ENCODE results near the gene GMCL1. TPM values are rescaled to one million over a fixed set of nuclear protein-coding genes. Genes with fewer than 3 reads are reported as not detected.

GMCL1 gene
- total RNA-seq, 1 donor from 2014 or later = 25.6 TPM

DNA sequence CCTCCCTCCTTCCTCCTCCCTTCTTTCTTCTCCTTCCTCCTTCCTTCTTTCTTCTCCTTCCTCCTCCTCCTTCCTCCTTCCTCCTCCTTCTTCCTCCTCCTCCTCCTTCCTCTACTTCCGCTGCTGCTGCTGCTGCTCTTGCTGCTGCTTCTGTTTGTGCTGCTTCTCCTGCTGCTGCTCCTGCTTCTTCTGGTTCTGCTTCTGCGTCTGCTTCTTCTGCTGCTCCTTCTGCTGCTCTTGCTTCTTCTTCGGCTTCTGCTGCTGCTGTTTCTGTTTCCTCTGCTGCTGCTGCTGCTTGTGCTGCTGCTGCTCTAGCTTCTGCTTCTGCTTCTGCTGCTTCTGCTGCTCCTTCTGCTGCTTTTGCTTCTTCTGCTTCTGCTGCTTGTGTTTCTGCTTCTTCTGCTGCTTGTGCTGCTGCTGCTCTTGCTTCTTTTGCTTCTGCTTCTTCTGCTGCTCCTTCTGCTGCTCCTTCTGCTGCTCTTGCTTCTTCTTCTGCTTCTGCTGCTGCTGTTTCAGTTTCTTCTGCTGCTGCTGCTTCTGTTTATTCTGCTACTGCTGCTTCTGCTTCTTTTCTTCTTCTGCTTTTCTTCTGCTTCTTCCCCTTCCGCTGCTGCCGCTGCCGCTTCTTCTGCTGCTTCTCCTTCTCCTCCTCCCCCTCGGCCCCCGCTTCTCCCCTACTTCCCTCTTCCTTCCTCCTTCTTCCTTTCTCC lies 72.9 kb downstream of the GMCL1 start:
- Mint-ChIP-seq H3K27me3 (ENCODE audit: insufficient read depth) (no peaks in the 10 kb centered on the region), H3K9me3 (no peaks in the 10 kb centered on the region), H3K27ac (peak overlapping the region; percentile 68), H3K4me1 (ENCODE audit: low read depth) (peaks cover 40% of the 10 kb centered on the region), H3K4me3 (peak overlapping the region; percentile 81), H3K36me3 (ENCODE audit: low read depth) (peaks cover 43% of the 10 kb centered on the region)
- DNase-seq (ENCODE audit: low spot score) = no peak
- intact Hi-C loops (cut with micrococcal nuclease) = no loop called here

DNA sequence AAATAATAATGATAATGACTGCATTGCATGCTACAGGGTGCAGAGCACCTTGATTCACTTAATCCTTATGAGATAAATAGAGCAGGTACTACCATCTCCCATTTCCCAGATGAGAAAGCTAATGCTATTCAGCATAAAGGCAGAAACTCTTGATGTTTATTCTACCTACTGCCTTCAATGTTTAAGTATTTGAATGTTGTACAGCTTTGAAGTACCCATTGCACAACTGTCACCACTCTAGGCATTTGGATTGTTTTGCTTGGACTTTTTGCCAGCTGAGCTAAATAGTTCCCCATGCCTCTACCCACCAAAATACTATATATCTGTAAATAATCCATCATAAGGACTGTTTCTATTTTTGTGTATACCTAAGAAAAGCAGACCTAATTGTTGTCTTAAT lies 77.8 kb downstream of the GMCL1 start:
- no peak for DNase-seq (ENCODE audit: low spot score)
- H3K9me3 Mint-ChIP-seq = no peaks in the 10 kb centered on the region
- no peak overlapping the region for H3K4me3 Mint-ChIP-seq
- H3K27me3 Mint-ChIP-seq (ENCODE audit: insufficient read depth) = no peaks in the 10 kb centered on the region
- intact Hi-C loops (cut with micrococcal nuclease) = no loop called here
- no peak overlapping the region for H3K27ac Mint-ChIP-seq
- H3K4me1 Mint-ChIP-seq (ENCODE audit: low read depth) = peaks cover 21% of the 10 kb centered on the region
- H3K36me3 Mint-ChIP-seq (ENCODE audit: low read depth) = peaks cover 35% of the 10 kb centered on the region

DNA sequence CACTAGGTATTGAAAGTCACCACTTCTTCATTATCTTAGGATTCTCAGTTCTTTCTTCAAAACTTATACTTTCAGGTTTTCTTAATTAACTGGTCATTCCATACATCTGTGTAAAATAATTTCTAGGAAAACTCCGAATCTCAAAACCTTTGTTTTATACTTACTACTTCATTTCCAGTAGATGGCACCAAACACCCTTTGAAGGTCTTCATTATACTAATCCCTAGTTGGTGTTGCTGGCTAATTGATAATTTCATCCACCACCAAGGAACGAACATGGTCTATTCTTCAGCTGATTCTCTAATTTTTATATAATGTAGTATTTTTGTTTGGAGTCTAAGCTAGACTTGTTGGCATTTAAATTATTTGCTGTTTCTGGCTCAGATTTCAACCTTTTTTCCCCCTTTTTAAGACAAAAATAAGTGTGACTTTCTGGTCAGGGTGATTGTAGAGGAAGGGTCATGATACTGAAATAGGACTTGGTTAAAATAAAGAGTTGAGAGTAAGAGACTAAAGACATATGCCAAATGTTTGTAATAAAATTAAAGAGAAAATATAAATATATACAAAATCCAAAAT lies 82.6 kb downstream of the GMCL1 start:
- Mint-ChIP-seq H3K4me3 (peak overlapping the region; percentile 37), H3K27me3 (ENCODE audit: insufficient read depth) (no peaks in the 10 kb centered on the region), H3K9me3 (no peaks in the 10 kb centered on the region), H3K36me3 (ENCODE audit: low read depth) (peaks cover 30% of the 10 kb centered on the region), H3K4me1 (ENCODE audit: low read depth) (peaks cover 29% of the 10 kb centered on the region), H3K27ac (no peak overlapping the region)
- intact Hi-C loops (cut with micrococcal nuclease) = loop anchor here (1.0 kb wide), 1 partner anchor 390 kb away; the partner anchor contains the start of gene FAM136A
- DNase-seq (ENCODE audit: low spot score) = no peak

- peak; percentile 100 for DNase-seq (ENCODE audit: low spot score)
- H3K4me1 Mint-ChIP-seq (ENCODE audit: low read depth) = peaks cover 42% of the 10 kb centered on the region
- intact Hi-C loops (cut with micrococcal nuclease) = loop anchor here (1.0 kb wide), 12 partner anchors 20 to 379 kb away; partner anchors contain the start of genes SNRNP27, SNRPG and TIA1
- peaks cover 27% of the 10 kb centered on the region for H3K36me3 Mint-ChIP-seq (ENCODE audit: low read depth)
- peak overlapping the region; percentile 90 for H3K27ac Mint-ChIP-seq
- no peaks in the 10 kb centered on the region for H3K9me3 Mint-ChIP-seq
- peak overlapping the region; percentile 78 for H3K4me3 Mint-ChIP-seq
- H3K27me3 Mint-ChIP-seq (ENCODE audit: insufficient read depth) = no peaks in the 10 kb centered on the region
Measured at GRCh38 chr2:69914164-69914949, 84.9 kb downstream of the GMCL1 start.

DNA sequence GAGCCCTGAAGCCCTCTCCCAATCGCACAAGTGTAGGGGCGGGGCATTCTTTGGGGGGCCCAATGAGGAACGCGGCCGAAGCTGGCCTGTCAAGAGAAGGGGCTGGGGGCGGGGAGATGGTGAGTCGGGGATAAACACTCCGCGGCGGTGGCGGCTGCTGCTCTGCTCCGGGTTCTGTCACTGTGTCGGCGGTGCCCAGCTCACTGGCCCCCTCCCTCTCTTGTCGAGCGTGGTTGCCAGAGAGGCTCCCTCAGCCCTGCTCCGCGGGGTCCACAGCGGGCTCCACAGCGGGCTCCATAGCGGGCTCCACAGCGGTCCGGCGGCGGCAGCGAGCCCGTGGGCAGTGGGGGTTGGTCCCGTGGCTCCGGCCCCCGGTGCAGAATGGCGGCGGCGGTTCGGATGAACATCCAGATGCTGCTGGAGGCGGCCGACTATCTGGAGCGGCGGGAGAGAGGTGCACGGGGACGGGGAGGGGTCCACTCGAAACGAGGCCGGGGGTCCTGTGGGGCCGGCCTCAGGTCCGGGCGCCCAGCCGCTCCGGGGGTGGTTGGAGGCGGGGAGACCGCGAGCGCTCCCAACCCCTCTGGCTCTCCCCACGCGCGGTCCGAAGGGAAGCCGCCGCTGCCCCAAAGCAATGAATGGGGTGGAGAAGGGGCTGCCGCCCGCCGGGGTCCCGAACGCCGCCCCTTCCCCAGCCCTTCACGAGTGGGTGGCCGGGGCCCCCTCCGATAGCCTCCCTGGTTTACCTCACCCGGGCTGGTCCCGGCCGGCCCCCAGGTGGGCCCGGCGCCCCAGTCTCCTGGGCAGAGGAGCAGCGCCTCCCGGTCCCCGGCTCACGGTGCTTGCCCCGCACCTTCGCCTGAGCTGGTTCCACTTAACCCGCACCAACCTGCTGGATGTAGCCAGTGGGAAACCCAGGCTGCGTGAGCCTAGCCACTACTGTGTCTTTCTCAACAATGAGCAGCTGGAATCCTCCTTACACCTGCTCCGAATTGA lies 85.8 kb downstream of the GMCL1 start, which contains the start of gene MXD1:
Gene MXD1 (plus strand): TSS at position 160 of the 996 bp plus-strand sequence. CDS start 222 bp downstream, at position 382.
- intact Hi-C loops (cut with micrococcal nuclease) = loop anchor here (1.0 kb wide), 12 partner anchors 19 to 378 kb away; partner anchors contain the start of genes SNRNP27, SNRPG and TIA1
- no peaks in the 10 kb centered on the region for H3K9me3 Mint-ChIP-seq

GRCh38 chr2:69916106-69916505 lies 86.6 kb downstream of the GMCL1 start:
- H3K4me3 Mint-ChIP-seq = peak overlapping the region; percentile 81
- peaks cover 34% of the 10 kb centered on the region for H3K36me3 Mint-ChIP-seq (ENCODE audit: low read depth)
- H3K4me1 Mint-ChIP-seq (ENCODE audit: low read depth) = peaks cover 49% of the 10 kb centered on the region
- intact Hi-C loops (cut with micrococcal nuclease) = no loop called here
- no peaks in the 10 kb centered on the region for H3K9me3 Mint-ChIP-seq
- no peaks in the 10 kb centered on the region for H3K27me3 Mint-ChIP-seq (ENCODE audit: insufficient read depth)
- H3K27ac Mint-ChIP-seq = peak overlapping the region; percentile 73
- no peak for DNase-seq (ENCODE audit: low spot score)

More for the DNA sequence above, 85.8 kb downstream of the GMCL1 start, which contains the start of gene MXD1:
- Mint-ChIP-seq H3K4me3 (peak within 1 kb of the TSS; percentile 81), H3K4me1 (ENCODE audit: low read depth) (peaks cover 43% of the 10 kb centered on the region), H3K27ac (peak within 1 kb of the TSS; percentile 90), H3K36me3 (ENCODE audit: low read depth) (peaks cover 29% of the 10 kb centered on the region), H3K27me3 (ENCODE audit: insufficient read depth) (no peaks in the 10 kb centered on the region)
- DNase-seq (ENCODE audit: low spot score) = peak; percentile 22

DNA sequence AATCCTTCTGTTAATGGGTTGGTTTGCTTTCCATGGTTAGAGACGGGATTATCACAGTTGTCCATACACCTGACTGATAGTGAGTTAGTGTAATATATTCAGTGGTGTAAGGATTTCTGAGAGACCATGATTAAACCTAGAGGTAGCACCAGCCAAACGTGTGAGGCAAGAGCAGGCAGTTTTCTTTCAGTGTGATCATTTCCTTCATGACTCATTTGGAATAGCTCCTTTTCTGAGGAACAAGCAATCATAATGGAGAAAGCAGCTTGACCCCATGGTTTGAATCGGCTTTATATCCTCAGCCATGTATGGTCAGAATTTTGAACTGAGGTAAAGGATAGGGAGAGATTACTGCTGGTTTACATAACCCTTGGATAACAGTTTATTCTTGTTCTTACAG lies 88.4 kb downstream of the GMCL1 start:
- intact Hi-C loops (cut with micrococcal nuclease) = no loop called here
- H3K4me3 Mint-ChIP-seq = peak overlapping the region; percentile 17

GRCh38 chr2:69918401-69918800 lies 88.9 kb downstream of the GMCL1 start:
- no peak overlapping the region for H3K4me3 Mint-ChIP-seq

More for the DNA sequence above, 88.4 kb downstream of the GMCL1 start:
- Mint-ChIP-seq H3K9me3 (no peaks in the 10 kb centered on the region), H3K36me3 (ENCODE audit: low read depth) (peaks cover 41% of the 10 kb centered on the region), H3K27ac (no peak overlapping the region), H3K4me1 (ENCODE audit: low read depth) (peaks cover 41% of the 10 kb centered on the region), H3K27me3 (ENCODE audit: insufficient read depth) (no peaks in the 10 kb centered on the region)
- DNase-seq (ENCODE audit: low spot score) = no peak

DNA sequence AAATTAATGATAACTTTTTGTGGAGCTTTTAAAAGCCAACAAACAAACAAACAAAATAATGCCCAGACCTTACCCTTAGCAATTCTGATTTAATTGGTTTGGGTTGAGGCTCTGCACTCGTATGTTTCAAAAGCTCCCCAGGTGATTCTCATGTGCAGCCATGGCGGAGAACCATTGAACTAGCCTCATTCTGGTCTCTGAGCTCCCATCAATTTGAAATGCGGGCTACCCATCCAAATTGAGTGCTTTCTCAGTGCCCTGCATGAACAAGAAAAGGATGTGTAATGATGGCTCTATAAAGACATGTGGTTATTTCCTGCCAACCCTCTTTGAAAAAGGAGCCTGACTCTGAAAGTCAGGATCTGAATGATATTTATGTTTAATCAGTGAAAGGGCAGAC lies 93.7 kb downstream of the GMCL1 start:
- Mint-ChIP-seq H3K4me1 (ENCODE audit: low read depth) (peaks cover 38% of the 10 kb centered on the region), H3K4me3 (no peak overlapping the region), H3K36me3 (ENCODE audit: low read depth) (peaks cover 49% of the 10 kb centered on the region), H3K27ac (no peak overlapping the region), H3K27me3 (ENCODE audit: insufficient read depth) (no peaks in the 10 kb centered on the region), H3K9me3 (no peaks in the 10 kb centered on the region)
- DNase-seq (ENCODE audit: low spot score) = no peak
- intact Hi-C loops (cut with micrococcal nuclease) = no loop called here

More at GRCh38 chr2:69918401-69918800, 88.9 kb downstream of the GMCL1 start:
- DNase-seq (ENCODE audit: low spot score) = no peak
- H3K4me1 Mint-ChIP-seq (ENCODE audit: low read depth) = peaks cover 41% of the 10 kb centered on the region
- peaks cover 43% of the 10 kb centered on the region for H3K36me3 Mint-ChIP-seq (ENCODE audit: low read depth)
- no peak overlapping the region for H3K27ac Mint-ChIP-seq
- intact Hi-C loops (cut with micrococcal nuclease) = no loop called here
- no peaks in the 10 kb centered on the region for H3K9me3 Mint-ChIP-seq
- no peaks in the 10 kb centered on the region for H3K27me3 Mint-ChIP-seq (ENCODE audit: insufficient read depth)

GRCh38 chr2:69926849-69927515 lies 97.5 kb downstream of the GMCL1 start:
- no peak for DNase-seq (ENCODE audit: low spot score)
- Mint-ChIP-seq H3K9me3 (no peaks in the 10 kb centered on the region), H3K27ac (no peak overlapping the region), H3K4me1 (ENCODE audit: low read depth) (peaks cover 40% of the 10 kb centered on the region), H3K27me3 (ENCODE audit: insufficient read depth) (no peaks in the 10 kb centered on the region), H3K4me3 (no peak overlapping the region), H3K36me3 (ENCODE audit: low read depth) (peaks cover 38% of the 10 kb centered on the region)
- intact Hi-C loops (cut with micrococcal nuclease) = no loop called here

Measured in activated T-helper 1 cell treated with anti-CD3 and anti-CD28 coated beads, Interleukin-12 subunit alpha, Interleukin-12 subunit beta, Interleukin-2, Interleukin-4 antibody, amounts not matched to agents 30 ng/mL and 10 ng/mL and 1 ng/mL, durations not matched to agents 14 hours and 24 hours and 36 hours (primary cell).